HCT116 (cell line): ENCODE data around the gene ARID4A. TPM values are rescaled to one million over a fixed set of nuclear protein-coding genes. Genes with fewer than 3 reads are reported as not detected.

Experiments used
- ATAC-seq: fragments of 200-7000 bp; cut with Tn5 transposase; 2 replicates; pipeline ENCODE4 v1.9.1; 2020; ENCODE audit warnings: mild to moderate bottlenecking, moderate library complexity
- BruUV-seq: library from RNA; stranded (reverse); fragments of 400-500 nt; replicated peaks from 2 replicates; lab custom pipeline; 2021; lab: Mats Ljungman, UMichigan
- CTCF ChIA-PET: fragments of 300-600 bp; sonication (Branson Sonifier 250); formaldehyde crosslinking; loops from one replicate; lab custom pipeline; 2021; ENCODE audit warnings: antibody characterized with exemption; lab: Charles Lee
- POLR2A ChIA-PET: fragments of 300-600, 350-600 bp; sonication (Branson Sonifier 250); formaldehyde crosslinking; loops from one replicate; lab custom pipeline; 2021; ENCODE audit warnings: antibody characterized with exemption; lab: Charles Lee
- RAD21 ChIA-PET, 2 experiments: fragments of 300-600 bp; sonication (Branson Sonifier 250); formaldehyde crosslinking; loops; one replicate each; lab custom pipeline; 2023; ENCODE audit warnings: low total read pairs in 2 of 2; ENCODE audit not compliant: uncharacterized antibody in 2 of 2, unreplicated experiment in 2 of 2, low non-redundant PET in 1 of 2; lab: Charles Lee
- DNase-seq: peaks from one replicate; pipeline ENCODE4 v3.0.0-alpha.2; 2010; ENCODE audit warnings: low read depth, low spot score
- H2AFZ ChIP-seq: fragments of 200-600 bp; shearing (Covaris generic), sonication (generic); 2 replicates; pipeline ENCODE4 v1.6.1; 2017; ENCODE audit warnings: low read depth, mixed run types, mixed read lengths, antibody characterized with exemption, low read length; ENCODE audit not compliant: poor library complexity, severe bottlenecking
- H3K27ac ChIP-seq: 2 replicates; pipeline ENCODE4 v1.5.1; 2012; ENCODE audit warnings: low read depth, low read length
- H3K27me3 ChIP-seq: fragments of 200-600 bp; sonication (generic); 2 replicates; pipeline ENCODE4 v1.6.1; 2016; ENCODE audit warnings: mixed run types, low read length, mixed read lengths; ENCODE audit not compliant: insufficient read depth
- H3K36me3 ChIP-seq, 2 experiments: fragments of 200-500 bp in 1 of 2; fragments of 200-600 bp in 1 of 2; sonication (Bioruptor generic) in 1 of 2; sonication (generic) in 1 of 2; 2 replicates each; pipeline versions ENCODE4 v1.5.1 to v1.6.1; 2014 to 2016; ENCODE audit warnings: low read length in 2 of 2, inconsistent platforms in 1 of 2, mixed read lengths in 1 of 2, mixed run types in 1 of 2; ENCODE audit not compliant: insufficient read depth in 2 of 2, control insufficient read depth in 1 of 2
- H3K4me1 ChIP-seq, 2 experiments: fragments of 200-600 bp in 1 of 2; sonication (generic) in 1 of 2; 2 replicates each; pipeline versions ENCODE4 v1.5.1 to v1.6.1; 2012 to 2017; ENCODE audit warnings: low read length in 2 of 2, inconsistent platforms in 1 of 2, mild to moderate bottlenecking in 1 of 2, mixed read lengths in 1 of 2, mixed run types in 1 of 2, moderate library complexity in 1 of 2; ENCODE audit not compliant: insufficient read depth in 2 of 2, control insufficient read depth in 1 of 2
- H3K4me2 ChIP-seq: fragments of 200-600 bp; sonication (generic); 2 replicates; pipeline ENCODE4 v1.6.1; 2017; ENCODE audit warnings: mixed run types, low read length, mixed read lengths
- H3K4me3 ChIP-seq, 2 experiments: fragments of 200-600 bp in 1 of 2; sonication (generic) in 1 of 2; replicated peaks in 1 of 2; 2 replicates each; pipeline ENCODE4 v1.5.1; 2011 to 2016; ENCODE audit warnings: low read length in 2 of 2, control low read depth in 1 of 2, low read depth in 1 of 2, mild to moderate bottlenecking in 1 of 2, mixed read lengths in 1 of 2, mixed run types in 1 of 2
- H3K79me2 ChIP-seq: fragments of 200-600 bp; sonication (generic); 2 replicates; pipeline ENCODE4 v1.6.1; 2017; ENCODE audit warnings: mild to moderate bottlenecking, mixed run types, low read length, moderate library complexity, mixed read lengths; ENCODE audit not compliant: insufficient read depth
- H3K9ac ChIP-seq: fragments of 200-600 bp; sonication (generic); 2 replicates; pipeline ENCODE4 v1.6.1; 2016; ENCODE audit warnings: low read length, mixed read lengths
- H3K9me2 ChIP-seq: fragments of 200-600 bp; sonication (generic), shearing (Covaris generic); 2 replicates; pipeline ENCODE4 v1.6.1; 2017; ENCODE audit warnings: mixed run types, mild to moderate bottlenecking, moderate library complexity; ENCODE audit not compliant: insufficient read depth
- H3K9me3 ChIP-seq, 2 experiments: fragments of 200-500 bp in 1 of 2; fragments of 200-600 bp in 1 of 2; sonication (Bioruptor generic) in 1 of 2; sonication (generic) in 1 of 2; 2 replicates each; pipeline ENCODE4 v1.6.1; 2014 to 2017; ENCODE audit warnings: low read length in 2 of 2, mixed read lengths in 2 of 2, inconsistent platforms in 1 of 2, low read depth in 1 of 2, mild to moderate bottlenecking in 1 of 2, mixed run types in 1 of 2, moderate library complexity in 1 of 2; ENCODE audit not compliant: control insufficient read depth in 1 of 2, insufficient read depth in 1 of 2
- H4K20me1 ChIP-seq: fragments of 200-600 bp; sonication (generic), shearing (Covaris generic); 2 replicates; pipeline ENCODE4 v1.6.1; 2017; ENCODE audit warnings: mixed run types, mild to moderate bottlenecking, moderate library complexity; ENCODE audit not compliant: insufficient read depth
- CBX3 ChIP-seq: IDR thresholded peaks from 2 replicates; pipeline ENCODE4 v1.6.1; 2012; ENCODE audit warnings: low read depth
- CTCF ChIP-seq, 3 experiments: fragments of 200-600 bp in 1 of 3; sonication (generic) in 1 of 3; IDR thresholded peaks in 2 of 3; conservative IDR thresholded peaks in 1 of 3; 2 replicates each; pipeline ENCODE4 v1.5.1; 2012 to 2017; ENCODE audit warnings: low read depth in 2 of 3, low read length in 2 of 3, antibody characterized with exemption in 1 of 3, borderline replicate concordance in 1 of 3, control low read depth in 1 of 3, mild to moderate bottlenecking in 1 of 3, mixed read lengths in 1 of 3, mixed run types in 1 of 3, moderate library complexity in 1 of 3; ENCODE audit not compliant: insufficient read depth in 1 of 3
- EGR1 ChIP-seq: IDR thresholded peaks from 2 replicates; pipeline ENCODE4 v1.6.1; 2012; ENCODE audit warnings: low read depth
- ELF1 ChIP-seq: IDR thresholded peaks from 2 replicates; pipeline ENCODE4 v1.6.1; 2012; ENCODE audit warnings: low read depth, borderline replicate concordance
- JUND ChIP-seq: IDR thresholded peaks from 2 replicates; pipeline ENCODE4 v1.6.1; 2012
- POLR2A ChIP-seq: IDR thresholded peaks from 2 replicates; pipeline ENCODE4 v1.7.0; 2011; ENCODE audit warnings: borderline replicate concordance; ENCODE audit not compliant: insufficient read depth, insufficient read length; ENCODE audit errors: extremely low read depth
- RAD21 ChIP-seq: IDR thresholded peaks from 2 replicates; pipeline ENCODE4 v1.6.1; 2012; ENCODE audit warnings: low read depth, mild to moderate bottlenecking
- REST ChIP-seq: IDR thresholded peaks from 2 replicates; pipeline ENCODE4 v1.6.1; 2012; ENCODE audit warnings: low read depth
- SP1 ChIP-seq: IDR thresholded peaks from 2 replicates; pipeline ENCODE4 v1.6.1; 2012; ENCODE audit warnings: low read depth
- SRF ChIP-seq: IDR thresholded peaks from 2 replicates; pipeline ENCODE4 v1.6.1; 2012; ENCODE audit warnings: low read depth
- TCF7L2 ChIP-seq: IDR thresholded peaks from 2 replicates; pipeline ENCODE4 v1.7.0; 2011; ENCODE audit warnings: borderline replicate concordance, inconsistent platforms; ENCODE audit not compliant: insufficient read depth, insufficient read length; ENCODE audit errors: extremely low read depth
- YY1 ChIP-seq: IDR thresholded peaks from 2 replicates; pipeline ENCODE4 v1.6.1; 2011; ENCODE audit warnings: low read length, low read depth, moderate library complexity, mild to moderate bottlenecking; ENCODE audit not compliant: insufficient replicate concordance; ENCODE audit errors: extremely low read depth
- ZFX ChIP-seq: fragments of 450-650 bp; IDR thresholded peaks from 2 replicates; pipeline ENCODE4 v1.6.1; 2017
- ZNF274 ChIP-seq: fragments of 200-500 bp; sonication (Bioruptor generic); IDR thresholded peaks from 2 replicates; pipeline ENCODE4 v1.6.1; 2014; ENCODE audit warnings: mild to moderate bottlenecking, low read depth, low read length, inconsistent platforms
- intact Hi-C: fragments of 100-400 bp; cut with micrococcal nuclease; formaldehyde crosslinking; loops from 2 replicates; pipeline ENCODE4 v1.10.0; 2022
- total RNA-seq: library from RNA; stranded (reverse); gene quantifications from one replicate; pipeline ENCODE4 v1.2.1, GENCODE V29; 2021; ENCODE audit not compliant: unreplicated experiment
- TF ChIP-seq, protein P1 (sequence below): IDR thresholded peaks from 2 replicates; pipeline ENCODE4 v1.6.1; 2012
- TF ChIP-seq, protein P2 (sequence below): IDR thresholded peaks from 2 replicates; pipeline ENCODE4 v1.6.1; 2012

ARID4A gene
- total RNA-seq, 1 experiment from 2014 or later, result 13.9 TPM

- TF ChIP-seq REST, result no peak
- TF ChIP-seq, all 23 proteins: peak for 0
These were observed 17.2 kb upstream of the ARID4A start (continued) for GRCh38 chr14:58280954-58281787.

DNA sequence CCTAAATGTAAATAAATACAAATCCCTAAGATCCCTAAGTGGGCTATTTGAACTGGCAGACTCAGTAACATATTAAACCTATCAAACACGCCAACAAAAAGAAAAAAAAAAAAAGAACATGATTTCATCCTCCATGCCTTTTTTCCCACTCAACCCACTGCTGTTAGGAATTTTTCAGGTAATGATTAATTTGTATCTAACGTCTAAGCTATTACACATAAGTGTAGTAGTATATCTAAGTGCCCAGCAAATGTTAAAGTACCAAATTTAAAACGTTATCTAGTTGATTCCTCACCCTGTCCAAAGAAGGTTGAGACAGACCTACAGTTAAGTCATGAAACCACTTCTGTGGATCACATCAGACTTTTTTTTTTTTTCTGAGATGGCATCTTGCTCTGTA, 16.4 kb upstream of the ARID4A start:
- ChIA-PET RAD21 (no interaction called here), CTCF (no interaction called here), POLR2A (interaction anchor here (2.3 kb wide), 1 partner anchor 16 kb away, joined by 8 read pairs; the partner anchor contains the start of gene ARID4A)
- H2AFZ ChIP-seq, result no peak overlapping the region
- no peak overlapping the region for H3K27ac ChIP-seq
- H3K4me1 ChIP-seq, result no peaks in the 10 kb centered on the region
- peaks cover 22 to 37% of the 10 kb centered on the region in 2 experiments for H3K36me3 ChIP-seq
- peaks cover 96% of the 10 kb centered on the region for H3K79me2 ChIP-seq
- H3K9me2 ChIP-seq, result no peaks in the 10 kb centered on the region
- no peak overlapping the region for H3K4me2 ChIP-seq
- no peak overlapping the region for H3K9ac ChIP-seq
- H3K27me3 ChIP-seq, result no peaks in the 10 kb centered on the region
- no peak for ATAC-seq
- no peaks in the 10 kb centered on the region for H3K9me3 ChIP-seq
- no peak for DNase-seq
- intact Hi-C loops, result no loop called here
- H3K4me3 ChIP-seq, result no peak overlapping the region
- H4K20me1 ChIP-seq, result peaks cover 8% of the 10 kb centered on the region
- BruUV-seq, result no TSS peak
- TF ChIP-seq, protein P1, sequence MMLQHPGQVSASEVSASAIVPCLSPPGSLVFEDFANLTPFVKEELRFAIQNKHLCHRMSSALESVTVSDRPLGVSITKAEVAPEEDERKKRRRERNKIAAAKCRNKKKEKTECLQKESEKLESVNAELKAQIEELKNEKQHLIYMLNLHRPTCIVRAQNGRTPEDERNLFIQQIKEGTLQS, result no peak
- TF ChIP-seq JUND (no peak), SRF (no peak), EGR1 (no peak), CBX3 (no peak), RAD21 (no peak), POLR2A (no peak), SP1 (no peak), ELF1 (no peak), YY1 (no peak), TCF7L2 (no peak), ZFX (no peak), CTCF (IDR thresholded peaks at IDR 0.05 in 2 of 3, conservative IDR thresholded peaks at IDR 0.05 in 1 of 3; ENCODE audit: borderline replicate concordance in 1 of 3, insufficient read depth in 1 of 3, low read depth in 2 of 3, low read length in 2 of 3) (no peak), ZNF274 (no peak)
- TF ChIP-seq, protein P2, sequence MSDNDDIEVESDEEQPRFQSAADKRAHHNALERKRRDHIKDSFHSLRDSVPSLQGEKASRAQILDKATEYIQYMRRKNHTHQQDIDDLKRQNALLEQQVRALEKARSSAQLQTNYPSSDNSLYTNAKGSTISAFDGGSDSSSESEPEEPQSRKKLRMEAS, result no peak
